Mesenchymal stem cell (in vitro differentiated cells and primary cell): Measurements from ENCODE around the gene NRXN3.

ENCODE experiments used
- DNase-seq: peaks from one replicate; pipeline ENCODE4 v3.0.0-alpha.2; 2013
- H2AFZ ChIP-seq: one replicate; pipeline ENCODE4 v1.6.1; 2013; ENCODE audit warnings: low read depth, mild to moderate bottlenecking, control low read depth, inconsistent platforms, low read length, moderate library complexity
- H2AK5ac ChIP-seq: 2 replicates; pipeline ENCODE4 v1.6.1; 2013; ENCODE audit warnings: low read length, moderate library complexity, mild to moderate bottlenecking, inconsistent platforms; ENCODE audit not compliant: severe bottlenecking
- H2BK120ac ChIP-seq: one replicate; pipeline ENCODE4 v1.6.1; 2013; ENCODE audit warnings: low read depth, mild to moderate bottlenecking, inconsistent platforms, low read length, moderate library complexity
- H2BK12ac ChIP-seq, 2 experiments: one replicate each; pipeline ENCODE4 v1.6.1; 2013; ENCODE audit warnings: inconsistent platforms in 2 of 2, low read length in 2 of 2, mild to moderate bottlenecking in 2 of 2, moderate library complexity in 2 of 2, control low read depth in 1 of 2
- H2BK15ac ChIP-seq: one replicate; pipeline ENCODE4 v1.6.1; 2013; ENCODE audit warnings: mild to moderate bottlenecking, low read depth, inconsistent platforms; ENCODE audit not compliant: poor library complexity, severe bottlenecking
- H2BK5ac ChIP-seq: 2 replicates; pipeline ENCODE4 v1.6.1; 2013; ENCODE audit warnings: low read depth, mild to moderate bottlenecking, low read length, control low read depth, inconsistent platforms; ENCODE audit not compliant: poor library complexity, severe bottlenecking
- H3K14ac ChIP-seq, 2 experiments: one replicate each; pipeline ENCODE4 v1.6.1; 2013; ENCODE audit warnings: inconsistent platforms in 2 of 2, low read length in 2 of 2, control low read depth in 1 of 2, mild to moderate bottlenecking in 1 of 2, moderate library complexity in 1 of 2
- H3K18ac ChIP-seq, 2 experiments: one replicate each; pipeline ENCODE4 v1.6.1; 2013; ENCODE audit warnings: inconsistent platforms in 2 of 2, low read length in 2 of 2, control low read depth in 1 of 2, low read depth in 1 of 2, mild to moderate bottlenecking in 1 of 2
- H3K23ac ChIP-seq, 2 experiments: one replicate each; pipeline ENCODE4 v1.6.1; 2013; ENCODE audit warnings: inconsistent platforms in 2 of 2, low read length in 2 of 2, mild to moderate bottlenecking in 2 of 2, moderate library complexity in 2 of 2, control low read depth in 1 of 2
- H3K27ac ChIP-seq: 2 replicates; pipeline ENCODE4 v1.5.1; 2013; ENCODE audit warnings: mild to moderate bottlenecking, moderate library complexity, low read length, control low read depth, inconsistent platforms; ENCODE audit not compliant: poor library complexity, severe bottlenecking
- H3K27me3 ChIP-seq, 2 experiments: 2 replicates each; pipeline versions ENCODE4 v1.6.1 to v1.7.0; 2013; ENCODE audit warnings: low read length in 2 of 2, mild to moderate bottlenecking in 2 of 2, moderate library complexity in 2 of 2, control low read depth in 1 of 2, inconsistent platforms in 1 of 2; ENCODE audit not compliant: control insufficient read depth in 1 of 2, insufficient read depth in 1 of 2
- H3K36me3 ChIP-seq, 2 experiments: 2 replicates each; pipeline versions ENCODE4 v1.6.1 to v1.7.0; 2013; ENCODE audit warnings: low read length in 2 of 2, control low read depth in 1 of 2, inconsistent platforms in 1 of 2, low read depth in 1 of 2, mild to moderate bottlenecking in 1 of 2; ENCODE audit not compliant: insufficient read depth in 2 of 2, control insufficient read depth in 1 of 2
- H3K4ac ChIP-seq, 2 experiments: one replicate each; pipeline ENCODE4 v1.6.1; 2013; ENCODE audit warnings: inconsistent platforms in 2 of 2, low read length in 2 of 2, mild to moderate bottlenecking in 2 of 2, moderate library complexity in 2 of 2, control low read depth in 1 of 2, low read depth in 1 of 2
- H3K4me1 ChIP-seq: 2 replicates; pipeline ENCODE4 v1.6.1; 2013; ENCODE audit warnings: low read depth, low read length, control low read depth; ENCODE audit not compliant: control insufficient read depth, insufficient read depth
- H3K4me2 ChIP-seq: 2 replicates; pipeline ENCODE4 v1.6.1; 2013; ENCODE audit warnings: low read length, mild to moderate bottlenecking, inconsistent platforms; ENCODE audit not compliant: poor library complexity, severe bottlenecking
- H3K4me3 ChIP-seq, 2 experiments: 2 replicates each; pipeline versions ENCODE4 v1.5.1 to v1.7.0; 2013; ENCODE audit warnings: low read length in 2 of 2, mild to moderate bottlenecking in 2 of 2, control low read depth in 1 of 2, low read depth in 1 of 2; ENCODE audit not compliant: insufficient read depth in 1 of 2
- H3K79me1 ChIP-seq: replicated peaks from 2 replicates; pipeline ENCODE4 v1.6.1; 2013; ENCODE audit warnings: mild to moderate bottlenecking, control low read depth, low read length, inconsistent platforms; ENCODE audit not compliant: poor library complexity, severe bottlenecking
- H3K9ac ChIP-seq: 2 replicates; pipeline ENCODE4 v1.7.0; 2013; ENCODE audit warnings: mild to moderate bottlenecking, low read length, moderate library complexity
- H3K9me3 ChIP-seq: 2 replicates; pipeline ENCODE4 v1.7.0; 2013; ENCODE audit warnings: mild to moderate bottlenecking, low read length; ENCODE audit not compliant: control insufficient read depth
- H4K8ac ChIP-seq: one replicate; pipeline ENCODE4 v1.6.1; 2013; ENCODE audit warnings: inconsistent platforms, mild to moderate bottlenecking, low read length, moderate library complexity
- H4K91ac ChIP-seq: one replicate; pipeline ENCODE4 v1.6.1; 2013; ENCODE audit warnings: mild to moderate bottlenecking, low read length, inconsistent platforms
- WGBS: methylation state at CpG from one replicate; pipeline ENCODE4 v1.1.7; 2013; ENCODE audit warnings: mixed read lengths; 5-methylcytosine and 5-hydroxymethylcytosine counted together

The NRXN3 gene

DNA sequence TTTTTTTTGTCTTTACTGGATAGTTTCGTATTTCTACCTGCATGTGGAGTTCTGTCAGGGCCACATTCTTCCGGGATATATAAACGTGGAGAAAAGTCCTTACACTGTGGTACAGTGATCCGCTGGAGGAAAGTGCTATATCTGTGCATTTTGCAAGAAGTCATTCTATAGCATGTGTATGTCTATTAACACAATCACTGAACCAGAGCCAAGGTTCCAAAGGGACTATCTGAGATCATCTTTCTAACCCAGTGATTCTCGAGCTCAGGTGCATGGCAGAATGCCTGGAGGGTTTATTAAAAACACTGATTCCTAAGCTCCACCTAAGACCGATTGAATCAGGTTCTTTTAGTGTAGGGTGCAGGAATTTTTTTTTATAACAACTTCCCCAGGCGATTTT, 354.0 kb downstream of the NRXN3 start:
- Histone ChIP-seq H3K14ac (no peak overlapping the region), H4K91ac (no peak overlapping the region), H3K23ac (no peak overlapping the region), H3K4me3 (no peak overlapping the region), H2BK120ac (no peak overlapping the region), H2AK5ac (no peak overlapping the region), H2BK5ac (no peak overlapping the region), H3K9me3 (peaks cover under 1% of the 10 kb centered on the region), H2BK15ac (no peak overlapping the region), H3K4ac (no peak overlapping the region), H4K8ac (no peak overlapping the region), H3K79me1 (no peaks in the 10 kb centered on the region), H3K9ac (no peak overlapping the region), H3K27ac (no peak overlapping the region), H3K18ac (no peak overlapping the region), H3K27me3 (no peaks in the 10 kb centered on the region), H2AFZ (no peak overlapping the region), H2BK12ac (no peak overlapping the region), H3K4me2 (no peak overlapping the region), H3K4me1 (no peaks in the 10 kb centered on the region), H3K36me3 (no peaks in the 10 kb centered on the region)
- DNase-seq: no peak
- 57% methylated on average over 6 of the region's 7 CpGs for WGBS

DNA sequence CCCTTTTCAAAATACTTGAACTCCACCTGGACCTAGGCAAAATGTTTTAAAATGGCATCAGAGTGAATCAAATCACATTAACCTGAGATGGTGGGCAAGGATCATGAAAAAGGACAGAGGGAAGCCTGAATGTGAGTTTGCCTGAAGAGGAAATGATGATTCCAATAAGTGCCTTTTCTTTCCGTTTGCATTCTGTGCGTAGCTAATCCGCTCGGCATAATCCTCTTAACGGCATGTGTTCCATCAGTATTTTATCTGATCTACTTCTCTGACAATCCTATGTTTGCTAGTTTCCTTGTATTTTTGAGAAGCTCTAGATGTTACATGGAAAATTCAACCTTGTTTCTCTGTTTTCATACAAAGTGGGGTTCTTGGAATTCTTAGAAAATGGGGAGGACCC, 354.6 kb downstream of the NRXN3 start:
- no peak overlapping the region for H2BK120ac ChIP-seq
- H2BK15ac ChIP-seq: no peak overlapping the region
- no peak overlapping the region for H3K9ac ChIP-seq
- no peak overlapping the region for H3K4me2 ChIP-seq
- DNase-seq: no peak
- H3K23ac ChIP-seq: no peak overlapping the region
- H3K14ac ChIP-seq: no peak overlapping the region
- no peaks in the 10 kb centered on the region for H3K79me1 ChIP-seq
- H3K27me3 ChIP-seq: no peaks in the 10 kb centered on the region
- H3K4ac ChIP-seq: no peak overlapping the region
- H2BK12ac ChIP-seq: no peak overlapping the region
- peaks cover 3% of the 10 kb centered on the region for H3K9me3 ChIP-seq
- WGBS: 100% methylated on average over 1 of the region's 5 CpGs
- no peaks in the 10 kb centered on the region for H3K4me1 ChIP-seq
- no peak overlapping the region for H3K18ac ChIP-seq
- H3K4me3 ChIP-seq: no peak overlapping the region
- H2BK5ac ChIP-seq: no peak overlapping the region
- no peak overlapping the region for H4K8ac ChIP-seq
- H2AK5ac ChIP-seq: no peak overlapping the region
- no peak overlapping the region for H4K91ac ChIP-seq
- no peak overlapping the region for H3K27ac ChIP-seq
- no peaks in the 10 kb centered on the region for H3K36me3 ChIP-seq
- H2AFZ ChIP-seq: no peak overlapping the region

DNA sequence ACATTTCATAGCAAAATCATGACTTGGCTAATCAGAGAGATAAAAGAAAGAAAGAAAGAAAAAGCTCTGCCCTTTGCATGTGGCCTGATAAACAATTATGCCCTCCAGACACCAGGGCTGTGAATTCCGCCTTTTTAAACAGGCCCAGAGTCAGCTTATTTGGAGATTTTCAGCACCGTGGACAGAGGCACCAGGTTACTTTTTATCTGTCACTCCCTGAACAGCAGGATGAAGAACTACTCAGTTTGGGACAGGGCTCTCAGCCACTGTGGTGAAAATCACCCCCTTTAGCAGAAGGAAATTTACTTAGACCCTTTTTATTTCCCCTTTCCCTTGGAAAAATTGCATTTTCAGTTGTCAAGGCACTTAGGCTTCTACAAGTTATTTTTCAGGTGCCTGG, 359.9 kb downstream of the NRXN3 start:
- no peak overlapping the region for H4K8ac ChIP-seq
- H2BK12ac ChIP-seq: no peak overlapping the region
- H3K4ac ChIP-seq: no peak overlapping the region
- no peak overlapping the region for H3K18ac ChIP-seq
- no peak overlapping the region for H2AK5ac ChIP-seq
- no peak overlapping the region for H2BK5ac ChIP-seq
- no peaks in the 10 kb centered on the region for H3K79me1 ChIP-seq
- no peak overlapping the region for H3K14ac ChIP-seq
- WGBS: 3% methylated on average over 2 of the region's 2 CpGs
- no peak overlapping the region for H3K23ac ChIP-seq
- no peaks in the 10 kb centered on the region for H3K27me3 ChIP-seq
- no peak overlapping the region for H4K91ac ChIP-seq
- H3K9ac ChIP-seq: no peak overlapping the region
- no peak overlapping the region for H2BK120ac ChIP-seq
- H2BK15ac ChIP-seq: no peak overlapping the region
- no peak overlapping the region for H3K4me2 ChIP-seq
- no peak overlapping the region for H2AFZ ChIP-seq
- H3K4me1 ChIP-seq: no peaks in the 10 kb centered on the region
- H3K27ac ChIP-seq: no peak overlapping the region
- peaks cover 3% of the 10 kb centered on the region for H3K9me3 ChIP-seq
- no peaks in the 10 kb centered on the region for H3K36me3 ChIP-seq
- no peak for DNase-seq
- no peak overlapping the region for H3K4me3 ChIP-seq

DNA sequence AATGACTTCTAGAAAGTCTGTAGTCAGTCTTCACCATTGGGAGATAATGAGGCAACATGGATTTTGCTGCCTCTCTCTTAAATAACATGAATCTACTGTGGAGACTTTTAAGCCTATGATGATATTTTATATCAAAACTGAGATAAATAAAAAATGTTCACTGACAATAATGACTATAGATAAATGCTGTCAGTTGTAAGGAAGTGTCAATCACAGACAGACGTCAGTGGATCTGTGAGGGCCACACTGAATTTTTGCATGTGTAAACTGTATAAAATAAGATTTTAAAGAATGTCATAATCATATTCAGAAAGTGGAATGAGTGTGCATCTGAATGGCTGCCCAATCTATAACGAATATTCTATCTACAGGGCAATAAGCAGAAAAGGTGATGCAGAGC, 364.0 kb downstream of the NRXN3 start:
- 56% methylated on average over 2 of the region's 2 CpGs for WGBS
- no peak overlapping the region for H3K27ac ChIP-seq
- H3K4me2 ChIP-seq: no peak overlapping the region
- no peak overlapping the region for H3K4ac ChIP-seq
- H3K18ac ChIP-seq: no peak overlapping the region
- H3K36me3 ChIP-seq: no peaks in the 10 kb centered on the region
- H3K4me3 ChIP-seq: no peak overlapping the region
- H2BK12ac ChIP-seq: no peak overlapping the region
- H2AK5ac ChIP-seq: no peak overlapping the region
- no peak for DNase-seq
- H3K9ac ChIP-seq: no peak overlapping the region
- no peak overlapping the region for H2BK120ac ChIP-seq
- no peaks in the 10 kb centered on the region for H3K4me1 ChIP-seq
- no peaks in the 10 kb centered on the region for H3K79me1 ChIP-seq
- no peak overlapping the region for H3K23ac ChIP-seq
- no peak overlapping the region for H4K91ac ChIP-seq
- no peak overlapping the region for H4K8ac ChIP-seq
- no peak overlapping the region for H2BK5ac ChIP-seq
- no peak overlapping the region for H2BK15ac ChIP-seq
- H3K9me3 ChIP-seq: peaks cover 3% of the 10 kb centered on the region
- H3K14ac ChIP-seq: no peak overlapping the region
- H3K27me3 ChIP-seq: no peaks in the 10 kb centered on the region
- no peak overlapping the region for H2AFZ ChIP-seq
